ENCODE data around the gene PDHA2.
"Not testable (repeated sequence)": the region's sequence is repeated elsewhere in the genome, so short reads cannot be mapped to it uniquely, and the experiment has no call there.

Gene PDHA2

DNA sequence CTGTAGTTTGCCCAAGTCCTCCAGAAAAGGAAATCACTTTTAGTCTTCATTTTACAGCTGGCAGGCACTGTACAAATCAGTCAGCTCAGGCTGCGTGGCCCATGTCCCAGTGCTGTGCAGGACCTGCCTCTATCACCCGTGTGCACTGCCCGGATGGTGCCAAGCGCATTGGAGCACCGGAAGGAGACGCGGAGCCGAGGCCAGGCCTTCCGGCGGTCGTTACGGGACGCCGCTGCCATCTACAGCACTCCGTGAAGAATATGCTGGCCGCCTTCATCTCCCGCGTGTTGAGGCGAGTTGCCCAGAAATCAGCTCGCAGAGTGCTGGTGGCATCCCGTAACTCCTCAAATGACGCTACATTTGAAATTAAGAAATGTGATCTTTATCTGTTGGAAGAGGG, at the start of gene PDHA2:
Gene PDHA2, plus strand, starts transcription at position 203 of the 400 bp plus-strand sequence. Its CDS starts 58 bp downstream, at position 261.
- DNase-seq (ENCODE audit: low read depth): no peak

GRCh38 chr4:95798003-95798402, 41.9 kb upstream of the PDHA2 start:
- DNase-seq (ENCODE audit: low read depth): no peak

- DNase-seq (ENCODE audit: low read depth): no peak
These were observed 41.2 kb upstream of the PDHA2 start for GRCh38 chr4:95798727-95799126.

DNA sequence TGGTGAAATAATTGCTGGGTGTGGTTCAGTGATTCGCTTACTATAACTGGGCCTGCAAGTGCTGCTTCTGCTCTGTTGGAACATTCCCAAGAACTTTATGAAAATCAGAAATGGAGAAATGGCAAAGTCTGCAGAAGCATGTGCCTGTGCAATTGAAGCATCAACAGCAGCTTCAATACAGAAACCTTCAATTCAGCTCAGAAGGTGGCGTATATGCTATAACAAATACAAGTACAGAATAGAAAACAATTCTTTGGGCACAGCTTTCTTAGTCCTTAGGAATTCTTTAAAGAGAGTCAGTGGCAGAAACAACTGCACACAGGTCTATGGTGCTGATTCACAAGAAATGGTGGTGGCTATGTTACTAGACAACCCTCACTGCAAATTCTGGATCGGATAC, 18.0 kb upstream of the PDHA2 start:
- no peak for DNase-seq (ENCODE audit: low read depth)

DNA sequence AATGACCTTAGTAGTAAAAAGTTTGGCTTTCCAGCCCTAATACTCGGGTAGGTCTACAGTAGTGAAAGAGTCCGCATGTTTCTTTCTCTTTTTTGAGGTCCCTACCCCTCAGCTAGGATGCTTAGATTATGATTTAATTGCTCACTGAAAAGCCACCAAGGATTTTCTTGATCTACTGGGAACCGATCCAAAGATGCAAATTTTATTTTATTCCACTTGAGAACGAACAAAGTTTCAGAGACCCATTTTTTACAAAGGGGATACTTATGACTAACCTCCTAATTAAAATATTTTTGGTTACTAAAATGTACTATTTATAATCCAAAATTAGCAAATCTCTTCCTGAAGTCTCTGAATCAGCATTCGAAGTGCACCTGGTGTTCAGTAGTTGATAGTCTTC, 14.3 kb upstream of the PDHA2 start:
- no peak for DNase-seq (ENCODE audit: low read depth)

GRCh38 chr4:95830651-95831050, 9.2 kb upstream of the PDHA2 start:
- no peak for DNase-seq (ENCODE audit: low read depth)

DNA sequence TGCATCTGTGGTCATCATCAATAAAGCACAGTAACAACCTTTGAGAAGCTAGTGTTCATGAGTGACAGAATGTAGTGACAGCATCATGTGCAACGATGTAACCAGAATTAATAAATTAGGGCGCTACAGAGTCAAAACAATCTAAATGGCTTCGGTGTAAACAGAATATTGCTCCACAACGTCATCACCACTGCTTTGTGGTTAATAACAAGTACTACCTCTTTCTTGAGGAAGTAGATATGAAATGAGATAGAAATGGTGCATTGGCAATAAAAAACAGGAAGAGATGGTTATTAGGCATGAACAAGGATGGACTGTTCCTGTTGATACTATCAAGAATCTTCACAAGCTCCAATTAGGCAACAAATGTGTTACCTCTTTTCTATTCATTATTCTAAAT, 8.7 kb upstream of the PDHA2 start:
- no peak for DNase-seq (ENCODE audit: low read depth)

GRCh38 chr4:95833711-95834194, 6.1 kb upstream of the PDHA2 start:
- DNase-seq (ENCODE audit: low read depth): no peak

DNA sequence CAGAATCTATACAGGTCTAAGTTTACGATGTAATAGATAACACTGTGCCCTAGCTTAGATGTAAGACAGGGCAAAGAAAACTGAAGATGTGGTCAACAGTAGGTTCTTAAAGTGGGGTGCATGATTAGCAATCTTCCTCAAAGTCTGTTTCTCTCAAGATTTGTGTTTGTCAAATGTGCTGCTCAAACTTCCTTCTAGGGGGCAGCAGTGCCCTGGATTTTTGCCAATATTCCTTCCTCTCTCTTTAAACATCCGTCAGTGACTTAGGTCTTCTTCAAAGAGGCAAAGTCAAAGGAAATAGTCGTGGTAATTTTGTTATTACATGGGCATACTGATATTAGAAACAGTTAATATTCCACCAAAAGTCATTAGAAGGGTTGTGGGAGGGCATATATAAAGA, 4.2 kb upstream of the PDHA2 start:
- no peak for DNase-seq (ENCODE audit: low read depth)

DNA sequence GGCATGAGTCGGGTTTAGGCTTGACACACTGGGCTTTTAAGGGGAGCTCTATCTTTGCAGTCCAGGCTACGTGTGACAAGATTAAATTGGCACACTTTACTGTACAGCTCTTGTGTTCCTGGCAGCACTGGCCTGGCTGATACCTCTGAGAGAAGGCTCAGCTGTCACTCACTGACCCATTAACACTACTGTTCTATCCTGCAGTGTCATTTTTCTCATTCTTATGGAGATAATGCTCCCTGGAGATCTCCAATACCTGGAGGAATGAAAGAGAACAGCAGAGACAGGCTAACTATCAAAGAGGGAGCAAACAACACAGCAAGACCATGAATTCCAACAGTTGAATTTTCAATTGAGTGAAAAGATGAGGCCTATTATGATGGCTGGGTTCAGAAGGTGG, 1.7 kb upstream of the PDHA2 start:
- no peak for DNase-seq (ENCODE audit: low read depth)

- no peak for DNase-seq (ENCODE audit: low read depth)
These were observed 8.1 kb downstream of the PDHA2 start for GRCh38 chr4:95847908-95848460.

DNA sequence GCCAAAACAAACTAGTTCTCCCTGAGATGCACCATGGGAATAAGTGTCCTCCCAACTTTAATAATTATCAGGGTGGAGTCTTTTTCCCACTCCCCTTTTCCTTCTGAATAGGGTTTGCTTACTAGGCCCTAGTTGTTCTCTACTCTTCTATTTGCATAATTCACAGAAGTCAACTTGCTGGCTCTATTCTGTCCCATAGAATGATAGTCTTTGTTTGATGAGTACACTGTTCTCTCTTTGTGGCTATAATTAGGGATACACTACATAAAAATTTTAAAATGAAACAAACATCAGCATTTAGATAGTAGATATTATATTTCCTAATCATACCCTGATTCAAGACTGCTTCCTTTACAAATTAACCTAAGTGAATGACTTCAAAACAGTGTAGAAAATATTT, 10.3 kb downstream of the PDHA2 start:
- no peak for DNase-seq (ENCODE audit: low read depth)

GRCh38 chr4:95857761-95858160, 17.9 kb downstream of the PDHA2 start:
- DNase-seq (ENCODE audit: low read depth): peak; percentile 2

DNA sequence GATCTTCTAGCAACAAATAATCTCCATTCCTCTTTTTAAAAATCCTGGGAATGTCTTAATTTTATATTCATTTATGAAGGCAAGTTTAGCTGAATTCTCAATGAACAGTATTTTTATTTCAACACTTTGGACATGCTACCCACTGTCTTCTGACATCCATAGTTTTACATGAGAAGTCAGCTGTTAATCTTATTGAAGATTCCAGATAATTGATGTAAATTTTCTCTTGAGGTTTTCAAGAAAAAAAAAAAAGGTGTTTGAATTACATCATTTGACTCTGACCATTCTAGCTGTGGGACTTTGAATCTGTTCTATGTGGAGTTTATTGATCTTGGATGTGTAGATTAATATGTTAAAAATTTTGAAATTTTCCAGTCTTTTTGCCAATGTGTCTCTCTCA, 28.0 kb downstream of the PDHA2 start:
- no peak for DNase-seq (ENCODE audit: low read depth)

GRCh38 chr4:95869414-95869813, 29.5 kb downstream of the PDHA2 start:
- DNase-seq (ENCODE audit: low read depth): not testable (repeated sequence)

DNA sequence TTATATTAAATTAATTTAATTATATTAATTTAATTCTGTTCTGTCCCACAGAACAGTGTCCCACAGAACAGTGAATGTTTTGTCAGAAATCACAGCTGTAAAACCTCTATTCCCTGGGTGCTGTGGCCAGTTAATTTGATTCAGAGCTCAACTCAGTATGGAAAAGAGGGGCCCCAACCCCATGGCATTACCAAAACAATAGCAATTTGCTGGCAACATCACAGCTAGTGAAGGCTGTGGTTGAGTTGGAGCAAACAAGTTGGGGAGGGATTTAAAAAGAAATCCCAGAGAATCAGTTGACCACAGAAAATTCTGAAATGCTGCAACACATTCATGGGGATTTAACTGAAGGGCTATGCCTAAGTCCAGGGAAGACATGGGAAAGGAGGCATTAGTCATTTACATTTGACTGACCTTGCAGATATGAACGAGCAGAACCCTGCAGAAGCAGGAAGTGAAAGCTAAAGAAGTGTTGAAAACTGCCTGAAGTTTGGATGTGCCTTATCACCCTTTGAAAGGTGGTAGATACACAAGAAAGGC, 30.1 kb downstream of the PDHA2 start:
- DNase-seq (ENCODE audit: low read depth): no peak

DNA sequence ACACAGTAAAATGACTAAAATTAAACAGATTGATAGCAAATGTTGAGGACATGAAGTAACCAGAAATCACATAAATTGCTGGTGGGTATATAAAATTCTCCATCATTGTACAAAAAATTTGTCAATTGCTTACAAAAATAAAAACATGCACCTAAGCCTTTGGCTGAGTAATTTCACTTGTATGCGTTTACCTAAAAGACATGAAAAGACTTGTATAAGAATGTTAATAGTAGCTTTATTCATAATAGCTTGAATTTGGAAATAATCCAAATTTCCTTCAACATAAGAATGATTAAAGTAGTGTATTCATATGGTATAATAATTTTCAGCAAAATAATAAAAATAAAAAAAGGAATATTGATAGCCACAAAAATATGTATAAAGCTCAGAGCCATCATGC, 37.7 kb downstream of the PDHA2 start:
- no peak for DNase-seq (ENCODE audit: low read depth)

- no peak for DNase-seq (ENCODE audit: low read depth)
These were observed 47.7 kb downstream of the PDHA2 start for GRCh38 chr4:95887551-95887950.

- no peak for DNase-seq (ENCODE audit: low read depth)
These were observed 49.8 kb downstream of the PDHA2 start for GRCh38 chr4:95889662-95890061.
